ENCODE results near the gene MACO1. TPM values are rescaled to one million over a fixed set of nuclear protein-coding genes. Genes with fewer than 3 reads are reported as not detected.

Gene MACO1
- total and polyA plus RNA-seq, 7 donors, result 2.4 to 20.2 (median 11.8) TPM

GRCh38 chr1:25530186-25531081, 99.7 kb downstream of the MACO1 start:
- H3K4me1 ChIP-seq, result no peaks in the 10 kb centered on the region
- no peak for TF ChIP-seq EP300 (IDR thresholded peaks at IDR 0.05)
- no peak for TF ChIP-seq POLR2AphosphoS5 (IDR thresholded peaks at IDR 0.05)
- TF ChIP-seq CTCF (IDR thresholded peaks at IDR 0.05), result no peak
- no peak for TF ChIP-seq POLR2A (IDR thresholded peaks at IDR 0.05)
- intact Hi-C loops (cut with DNase I), result no loop called here
- 77 to 92% methylated on average over 22 of the region's 22 CpGs for WGBS, 2 donors
- no peak for DNase-seq
- no peak overlapping the region for H3K4me3 ChIP-seq
- peaks cover 0 to under 1% (median 0%) of the 10 kb centered on the region in 3 donors for H3K27me3 ChIP-seq
- no peaks in the 10 kb centered on the region for H3K36me3 ChIP-seq
- no peak overlapping the region for H3K27ac ChIP-seq
- H3K9me3 ChIP-seq, result peaks cover 0 to 2% (median 0%) of the 10 kb centered on the region in 4 donors

GRCh38 chr1:25531082-25531461, 100.4 kb downstream of the MACO1 start:
- WGBS, 2 donors, result 25 to 70% methylated on average over 11 of the region's 11 CpGs
- Histone ChIP-seq H3K4me3 (no peak overlapping the region), H3K9me3 (no peaks in the 10 kb centered on the region), H3K4me1 (no peaks in the 10 kb centered on the region), H3K27ac (no peak overlapping the region), H3K27me3 (no peaks in the 10 kb centered on the region), H3K36me3 (no peaks in the 10 kb centered on the region)
- DNase-seq, result no peak
- intact Hi-C loops (cut with DNase I), result no loop called here
- TF ChIP-seq POLR2AphosphoS5 (IDR thresholded peaks at IDR 0.05) (no peak), POLR2A (IDR thresholded peaks at IDR 0.05) (no peak), CTCF (IDR thresholded peaks at IDR 0.05) (no peak), EP300 (IDR thresholded peaks at IDR 0.05) (no peak)

- intact Hi-C loops (cut with DNase I), result no loop called here
- no peak for DNase-seq
- Histone ChIP-seq H3K9me3 (no peaks in the 10 kb centered on the region), H3K4me1 (no peaks in the 10 kb centered on the region), H3K27me3 (no peaks in the 10 kb centered on the region), H3K27ac (no peak overlapping the region), H3K36me3 (no peaks in the 10 kb centered on the region), H3K4me3 (no peak overlapping the region)
- TF ChIP-seq POLR2A (IDR thresholded peaks at IDR 0.05), result no peak
- TF ChIP-seq POLR2AphosphoS5 (IDR thresholded peaks at IDR 0.05), result no peak
- no peak for TF ChIP-seq EP300 (IDR thresholded peaks at IDR 0.05)
- TF ChIP-seq CTCF (IDR thresholded peaks at IDR 0.05), result no peak
- WGBS, 2 donors, result 81 to 88% methylated on average over 3 of the region's 3 CpGs
Observed at GRCh38 chr1:25532970-25533369, 102.3 kb downstream of the MACO1 start.

- 75 to 83% methylated on average over 9 of the region's 9 CpGs for WGBS, 2 donors
Observed at GRCh38 chr1:25533775-25534409, 103.2 kb downstream of the MACO1 start.

More at GRCh38 chr1:25533775-25534409, 103.2 kb downstream of the MACO1 start:
- Histone ChIP-seq H3K9me3 (no peaks in the 10 kb centered on the region), H3K4me3 (no peak overlapping the region), H3K36me3 (no peaks in the 10 kb centered on the region), H3K27ac (no peak overlapping the region), H3K27me3 (no peaks in the 10 kb centered on the region), H3K4me1 (no peaks in the 10 kb centered on the region)
- no peak for DNase-seq
- TF ChIP-seq CTCF (IDR thresholded peaks at IDR 0.05) (no peak), EP300 (IDR thresholded peaks at IDR 0.05) (no peak), POLR2AphosphoS5 (IDR thresholded peaks at IDR 0.05) (no peak), POLR2A (IDR thresholded peaks at IDR 0.05) (no peak)
- intact Hi-C loops (cut with DNase I), result no loop called here
